SK-N-SH (cell line): Measurements from ENCODE around the gene FAT3.

Experiments used
- CTCF ChIP-seq: fragments of 200-600 bp; sonication (generic); IDR thresholded peaks from 2 replicates; pipeline ENCODE4 v1.6.1; 2017; ENCODE audit warnings: antibody characterized with exemption, mild to moderate bottlenecking, moderate library complexity
- EP300 ChIP-seq, 2 experiments: IDR thresholded peaks; 2 replicates each; pipeline versions ENCODE4 v1.4.0 to v1.6.1; 2012; ENCODE audit warnings: borderline replicate concordance in 1 of 2, low read depth in 1 of 2, low read length in 1 of 2
- EZH2phosphoT487 ChIP-seq: fragments of 200-600 bp; sonication (generic); IDR thresholded peaks from 2 replicates; pipeline ENCODE4 v1.6.1; 2017; ENCODE audit warnings: low read depth, mixed run types, mild to moderate bottlenecking, antibody characterized with exemption, moderate library complexity, borderline replicate concordance
- NRF1 ChIP-seq: IDR thresholded peaks from 2 replicates; pipeline ENCODE4 v1.6.1; 2012; ENCODE audit warnings: low read depth, mild to moderate bottlenecking, low read length
- POLR2AphosphoS5 ChIP-seq: IDR thresholded peaks from 2 replicates; pipeline ENCODE4 v1.6.1; 2012; ENCODE audit warnings: low read depth, low read length
- RAD21 ChIP-seq: IDR thresholded peaks from 2 replicates; pipeline ENCODE4 v1.6.1; 2012; ENCODE audit warnings: mild to moderate bottlenecking, low read length
- RCOR1 ChIP-seq: fragments of 150-350 bp; IDR thresholded peaks from 2 replicates; pipeline ENCODE4 v1.6.1; 2017; ENCODE audit warnings: antibody characterized with exemption, low read length
- REST ChIP-seq: IDR thresholded peaks from 2 replicates; pipeline ENCODE4 v1.6.1; 2012; ENCODE audit warnings: mild to moderate bottlenecking, low read depth, low read length, moderate library complexity
- RFX5 ChIP-seq: IDR thresholded peaks from 2 replicates; pipeline ENCODE4 v1.6.1; 2012; ENCODE audit warnings: mild to moderate bottlenecking, improper control_type of control experiment, low read length
- SMC3 ChIP-seq: IDR thresholded peaks from 2 replicates; pipeline ENCODE4 v1.6.1; 2012; ENCODE audit warnings: low read depth, low read length, improper control_type of control experiment
- TAF1 ChIP-seq: IDR thresholded peaks from 2 replicates; pipeline ENCODE4 v1.6.1; 2012; ENCODE audit warnings: low read depth, mild to moderate bottlenecking, low read length, moderate library complexity, borderline replicate concordance
- TCF12 ChIP-seq: IDR thresholded peaks from 2 replicates; pipeline ENCODE4 v1.4.0; 2012
- USF1 ChIP-seq: IDR thresholded peaks from 2 replicates; pipeline ENCODE4 v1.4.0; 2012; ENCODE audit warnings: low read depth, borderline replicate concordance
- USF2 ChIP-seq: fragments of 150-350 bp; IDR thresholded peaks from 2 replicates; pipeline ENCODE4 v1.6.1; 2017; ENCODE audit warnings: antibody characterized with exemption, low read length, low read depth, borderline replicate concordance

- no peak for TF ChIP-seq TAF1
- TF ChIP-seq CTCF, result no peak
- TF ChIP-seq SMC3, result no peak
- TF ChIP-seq RFX5, result no peak
- no peak for TF ChIP-seq EP300 (IDR thresholded peaks at IDR 0.05; ENCODE audit: borderline replicate concordance in 1 of 2, low read depth in 1 of 2, low read length in 1 of 2)
- TF ChIP-seq POLR2AphosphoS5, result no peak
- TF ChIP-seq RAD21, result no peak
- no peak for TF ChIP-seq USF1
- no peak for TF ChIP-seq NRF1
- no peak for TF ChIP-seq REST
- TF ChIP-seq USF2, result no peak
- no peak for TF ChIP-seq RCOR1
- TF ChIP-seq EZH2phosphoT487, result no peak
- no peak for TF ChIP-seq TCF12
Observed at GRCh38 chr11:92224407-92225124, at the start of gene FAT3.
